Activated CD8-positive, alpha-beta memory T cell treated with anti-CD3 and anti-CD28 coated beads, Interleukin-2, amount 50 U/mL, for 1 hour (primary cell): Measurements from ENCODE around the gene CXCL1.

Experiments
- DNase-seq: peaks from one replicate; pipeline ENCODE4 v3.0.0-alpha.2; 2020; ENCODE audit errors: extremely low read depth

Gene CXCL1

GRCh38 chr4:73869130-73870055 is at the start of gene CXCL1:
Gene CXCL1, plus strand, starts transcription at chr4:73869393. Its CDS starts 78 bp downstream, at chr4:73869471.
- DNase-seq = no peak

- DNase-seq = no peak
These were observed 47.9 kb upstream of the CXCL1 start for GRCh38 chr4:73821325-73821724.

GRCh38 chr4:73822389-73822788 is 46.8 kb upstream of the CXCL1 start:
- DNase-seq = no peak

GRCh38 chr4:73822812-73823504 is 46.2 kb upstream of the CXCL1 start:
- DNase-seq = no peak

GRCh38 chr4:73823760-73824159 is 45.4 kb upstream of the CXCL1 start:
- DNase-seq = no peak

- no peak for DNase-seq
These were observed 40.2 kb upstream of the CXCL1 start for GRCh38 chr4:73828956-73829355.

GRCh38 chr4:73831569-73831968 is 37.6 kb upstream of the CXCL1 start:
- no peak for DNase-seq

- no peak for DNase-seq
These were observed 36.4 kb upstream of the CXCL1 start for GRCh38 chr4:73832651-73833237.

- DNase-seq = no peak
These were observed 32.6 kb upstream of the CXCL1 start, which contains the start of gene CXCL6 for GRCh38 chr4:73836373-73837279. Gene CXCL6, plus strand, starts transcription at chr4:73836678. Its CDS starts 73 bp downstream, at chr4:73836751.

GRCh38 chr4:73839071-73839470 is 30.1 kb upstream of the CXCL1 start:
- no peak for DNase-seq

GRCh38 chr4:73839715-73840114 is 29.5 kb upstream of the CXCL1 start:
- DNase-seq = no peak

GRCh38 chr4:73841243-73841925 is 27.8 kb upstream of the CXCL1 start:
- DNase-seq = no peak

GRCh38 chr4:73842696-73843095 is 26.5 kb upstream of the CXCL1 start:
- DNase-seq = no peak

GRCh38 chr4:73843369-73843768 is 25.8 kb upstream of the CXCL1 start:
- no peak for DNase-seq

GRCh38 chr4:73844345-73844744 is 24.8 kb upstream of the CXCL1 start:
- DNase-seq = no peak

- DNase-seq = no peak
These were observed 24.4 kb upstream of the CXCL1 start for GRCh38 chr4:73844806-73845205.

GRCh38 chr4:73847526-73848182 is 21.5 kb upstream of the CXCL1 start:
- no peak for DNase-seq

- DNase-seq = no peak
These were observed 20.9 kb upstream of the CXCL1 start for GRCh38 chr4:73848183-73848777.

GRCh38 chr4:73850261-73850970 is 18.8 kb upstream of the CXCL1 start:
- DNase-seq = no peak
